CD14-positive monocyte (primary cell): ENCODE measurements around the gene FAF2. TPM values are rescaled to one million over a fixed set of nuclear protein-coding genes. Genes with fewer than 3 reads are reported as not detected.
A peak's percentile ranks its signal among the peaks of the same experiment; 100 is the strongest.

Source experiments
- DNase-seq, 3 donors: peaks; one replicate each; pipeline ENCODE4 v3.0.0-alpha.2; 2011 to 2022
- H2AFZ ChIP-seq: 2 replicates; pipeline ENCODE4 v1.6.0; 2012; ENCODE audit warnings: mild to moderate bottlenecking, low read depth, low read length, inconsistent platforms; ENCODE audit not compliant: insufficient read depth, poor library complexity, severe bottlenecking
- H3K27ac ChIP-seq, 2 donors: 1 replicate in 1 of 2; 2 replicates in 1 of 2; pipeline ENCODE4 v1.5.1; 2012 to 2013; ENCODE audit warnings: low read length in 2 of 2, control low read depth in 1 of 2, inconsistent platforms in 1 of 2, low read depth in 1 of 2, mild to moderate bottlenecking in 1 of 2
- H3K27me3 ChIP-seq, 2 donors: one replicate each; pipeline versions ENCODE4 v1.6.0 to v1.6.1; 2011 to 2013; ENCODE audit warnings: low read length in 2 of 2; ENCODE audit not compliant: control insufficient read depth in 2 of 2, insufficient read depth in 2 of 2
- H3K36me3 ChIP-seq, 2 donors: replicated peaks in 1 of 2; 1 replicate in 1 of 2; 2 replicates in 1 of 2; pipeline versions ENCODE4 v1.5.1 to v1.6.1; 2012 to 2013; ENCODE audit warnings: low read length in 2 of 2, control low read depth in 1 of 2, inconsistent platforms in 1 of 2, mild to moderate bottlenecking in 1 of 2; ENCODE audit not compliant: insufficient read depth in 2 of 2, control insufficient read depth in 1 of 2
- H3K4me1 ChIP-seq, 2 donors: 1 replicate in 1 of 2; 2 replicates in 1 of 2; pipeline versions ENCODE4 v1.5.1 to v1.6.1; 2012 to 2013; ENCODE audit warnings: low read length in 2 of 2, control low read depth in 1 of 2, inconsistent platforms in 1 of 2, mild to moderate bottlenecking in 1 of 2, moderate library complexity in 1 of 2; ENCODE audit not compliant: insufficient read depth in 2 of 2, control insufficient read depth in 1 of 2
- H3K4me2 ChIP-seq: replicated peaks from 2 replicates; pipeline ENCODE3; 2012; ENCODE audit warnings: low read length, moderate library complexity, mild to moderate bottlenecking; ENCODE audit not compliant: poor library complexity, severe bottlenecking; ENCODE audit errors: extremely low read depth
- H3K4me3 ChIP-seq, 3 experiments: fragments of 200-600 bp in 1 of 3; sonication (generic) in 1 of 3; replicated peaks in 1 of 3; 1 replicate in 2 of 3; 2 replicates in 1 of 3; pipeline ENCODE4 v1.5.1; 2011 to 2013; ENCODE audit warnings: low read length in 3 of 3, mild to moderate bottlenecking in 3 of 3, control low read depth in 2 of 3, low read depth in 2 of 3, inconsistent platforms in 1 of 3, moderate library complexity in 1 of 3
- H3K79me2 ChIP-seq: 2 replicates; pipeline ENCODE4 v1.6.0; 2012; ENCODE audit warnings: mild to moderate bottlenecking, control low read depth, inconsistent platforms, low read length, moderate library complexity; ENCODE audit not compliant: insufficient read depth
- H3K9ac ChIP-seq: 2 replicates; pipeline ENCODE4 v1.6.0; 2017; ENCODE audit warnings: low read length, mild to moderate bottlenecking; ENCODE audit not compliant: insufficient read depth, poor library complexity, severe bottlenecking
- H3K9me3 ChIP-seq, 2 donors: replicated peaks in 1 of 2; 1 replicate in 1 of 2; 2 replicates in 1 of 2; pipeline versions ENCODE4 v1.5.1 to v1.6.1; 2012 to 2013; ENCODE audit warnings: low read length in 2 of 2, control low read depth in 1 of 2; ENCODE audit not compliant: control insufficient read depth in 1 of 2, insufficient read depth in 1 of 2
- H4K20me1 ChIP-seq: 2 replicates; pipeline ENCODE4 v1.6.0; 2012; ENCODE audit warnings: mild to moderate bottlenecking, low read length, control low read depth, moderate library complexity; ENCODE audit not compliant: insufficient read depth
- H3K27ac Mint-ChIP-seq, 7 donors: one replicate each; pipeline ENCODE4 v1.8.0; 2020; ENCODE audit warnings: mild to moderate bottlenecking in 7 of 7, mixed read lengths in 7 of 7, moderate library complexity in 6 of 7, inconsistent platforms in 2 of 7
- H3K27me3 Mint-ChIP-seq, 3 donors: one replicate each; pipeline ENCODE4 v1.8.0; 2021 to 2022; ENCODE audit warnings: low read depth in 3 of 3, mild to moderate bottlenecking in 3 of 3, mixed read lengths in 3 of 3, moderate library complexity in 3 of 3, inconsistent platforms in 1 of 3
- H3K36me3 Mint-ChIP-seq, 2 donors: one replicate each; pipeline ENCODE4 v1.8.0; 2020; ENCODE audit warnings: mixed read lengths in 2 of 2, inconsistent platforms in 1 of 2, mild to moderate bottlenecking in 1 of 2
- H3K4me1 Mint-ChIP-seq: one replicate; pipeline ENCODE4 v1.8.0; 2020; ENCODE audit warnings: mild to moderate bottlenecking, mixed read lengths
- H3K4me3 Mint-ChIP-seq, 2 donors: one replicate each; pipeline ENCODE4 v1.8.0; 2020; ENCODE audit warnings: mild to moderate bottlenecking in 2 of 2, mixed read lengths in 2 of 2, moderate library complexity in 1 of 2
- H3K9me3 Mint-ChIP-seq, 7 donors: one replicate each; pipeline ENCODE4 v1.8.0; 2020 to 2022; ENCODE audit warnings: mixed read lengths in 7 of 7, mild to moderate bottlenecking in 6 of 7, moderate library complexity in 6 of 7, inconsistent platforms in 2 of 7
- WGBS: methylation state at CpG from one replicate; pipeline ENCODE4 v1.1.5; 2013; ENCODE audit warnings: missing lambda C conversion rate; ENCODE audit not compliant: insufficient coverage; 5-methylcytosine and 5-hydroxymethylcytosine counted together
- intact Hi-C, 2 donors: fragments of 100-400 bp; cut with micrococcal nuclease; formaldehyde crosslinking; loops; one replicate each; pipeline versions ENCODE4 v1.15.0 to v1.15.1; 2023
- polyA plus RNA-seq, 3 donors: library from polyadenylated mRNA; depleted of rRNA in 1 of 3; unstranded in 2 of 3; stranded (reverse) in 1 of 3; fragments of 300-500 nt in 2 of 3; fragments of >200 nt in 1 of 3; fragmentation: Illumina TruSeq in 2 of 3; gene quantifications; 1 replicate in 2 of 3; 2 replicates in 1 of 3; pipeline ENCODE4 v1.2.3, GENCODE V29; 2012 to 2021
- TF ChIP-seq, protein P1 (sequence below): fragments of 200-600 bp; IDR thresholded peaks from one replicate; pipeline ENCODE4 v1.8.0; 2022; ENCODE audit warnings: antibody characterized with exemption, mild to moderate bottlenecking

Gene FAF2
- polyA plus RNA-seq, 3 donors, result 11.5 to 14.8 (median 12.2) TPM

GRCh38 chr5:176420972-176421544, 27.1 kb upstream of the FAF2 start:
- no CpG with 5 or more reads among the region's 2 CpGs for WGBS
- no peak overlapping the region for H3K4me3 Mint-ChIP-seq
- DNase-seq, result no peak

DNA sequence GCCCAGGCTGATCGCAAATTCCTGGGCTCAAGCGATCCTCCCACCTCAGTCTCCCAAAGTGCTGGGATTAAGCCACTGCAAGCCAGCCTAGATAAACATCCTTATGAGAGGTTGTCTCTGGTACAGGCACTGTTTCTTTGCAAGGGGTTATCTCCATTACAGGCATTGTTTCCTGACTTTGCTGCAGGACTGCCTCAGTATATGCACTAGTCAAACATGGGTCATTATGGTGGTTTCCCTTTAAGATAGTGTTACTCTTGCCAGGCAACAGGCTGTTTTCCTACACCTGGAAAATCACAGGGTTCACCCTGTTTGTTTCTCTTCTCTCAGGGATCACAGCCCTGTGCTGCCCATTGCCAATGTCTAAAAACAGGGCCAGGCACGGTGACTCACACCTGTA, 24.0 kb upstream of the FAF2 start:
- H3K4me1 Mint-ChIP-seq, result peaks cover 14% of the 10 kb centered on the region
- Histone ChIP-seq H3K9ac (no peak overlapping the region), H3K4me2 (no peak overlapping the region), H3K79me2 (no peaks in the 10 kb centered on the region), H3K27ac (no peak overlapping the region), H3K4me1 (peaks cover 5 to 6% of the 10 kb centered on the region in 2 donors), H3K27me3 (no peaks in the 10 kb centered on the region), H3K4me3 (no peak overlapping the region), H3K36me3 (no peaks in the 10 kb centered on the region), H3K9me3 (peaks cover 0 to 4% of the 10 kb centered on the region in 2 donors), H2AFZ (peak overlapping the region; percentile 41), H4K20me1 (no peaks in the 10 kb centered on the region)
- TF ChIP-seq, protein P1, sequence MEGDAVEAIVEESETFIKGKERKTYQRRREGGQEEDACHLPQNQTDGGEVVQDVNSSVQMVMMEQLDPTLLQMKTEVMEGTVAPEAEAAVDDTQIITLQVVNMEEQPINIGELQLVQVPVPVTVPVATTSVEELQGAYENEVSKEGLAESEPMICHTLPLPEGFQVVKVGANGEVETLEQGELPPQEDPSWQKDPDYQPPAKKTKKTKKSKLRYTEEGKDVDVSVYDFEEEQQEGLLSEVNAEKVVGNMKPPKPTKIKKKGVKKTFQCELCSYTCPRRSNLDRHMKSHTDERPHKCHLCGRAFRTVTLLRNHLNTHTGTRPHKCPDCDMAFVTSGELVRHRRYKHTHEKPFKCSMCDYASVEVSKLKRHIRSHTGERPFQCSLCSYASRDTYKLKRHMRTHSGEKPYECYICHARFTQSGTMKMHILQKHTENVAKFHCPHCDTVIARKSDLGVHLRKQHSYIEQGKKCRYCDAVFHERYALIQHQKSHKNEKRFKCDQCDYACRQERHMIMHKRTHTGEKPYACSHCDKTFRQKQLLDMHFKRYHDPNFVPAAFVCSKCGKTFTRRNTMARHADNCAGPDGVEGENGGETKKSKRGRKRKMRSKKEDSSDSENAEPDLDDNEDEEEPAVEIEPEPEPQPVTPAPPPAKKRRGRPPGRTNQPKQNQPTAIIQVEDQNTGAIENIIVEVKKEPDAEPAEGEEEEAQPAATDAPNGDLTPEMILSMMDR, result no peak
- H3K4me3 Mint-ChIP-seq, result no peak overlapping the region
- no peaks in the 10 kb centered on the region for H3K36me3 Mint-ChIP-seq
- intact Hi-C loops, result no loop called here
- no peak overlapping the region for H3K27ac Mint-ChIP-seq
- peaks cover 0 to 2% (median under 1%) of the 10 kb centered on the region in 3 donors for H3K27me3 Mint-ChIP-seq
- DNase-seq, result no peak
- no CpG with 5 or more reads among the region's 3 CpGs for WGBS
- peaks cover 4 to 20% (median 14%) of the 10 kb centered on the region in 7 donors for H3K9me3 Mint-ChIP-seq

More at GRCh38 chr5:176420972-176421544, 27.1 kb upstream of the FAF2 start:
- Histone ChIP-seq H3K4me2 (no peak overlapping the region), H3K4me1 (peaks cover 11 to 12% of the 10 kb centered on the region in 2 donors), H3K9me3 (peaks cover 0 to 4% of the 10 kb centered on the region in 2 donors), H3K27ac (no peak overlapping the region), H3K27me3 (no peaks in the 10 kb centered on the region), H3K9ac (no peak overlapping the region), H3K79me2 (peaks cover under 1% of the 10 kb centered on the region), H4K20me1 (no peaks in the 10 kb centered on the region), H3K36me3 (no peaks in the 10 kb centered on the region), H3K4me3 (no peak overlapping the region), H2AFZ (no peak overlapping the region)
- Mint-ChIP-seq H3K36me3 (no peaks in the 10 kb centered on the region), H3K9me3 (peaks cover 4 to 20% (median 14%) of the 10 kb centered on the region in 7 donors), H3K4me1 (peaks cover 16% of the 10 kb centered on the region), H3K27me3 (peaks cover 2 to 5% (median 2%) of the 10 kb centered on the region in 3 donors), H3K27ac (no peak overlapping the region)
- intact Hi-C loops, result no loop called here
- TF ChIP-seq, protein P1, result no peak
